Vagina (tissue), 2 donors: Measurements from ENCODE around the gene C1orf87. TPM values are rescaled to one million over a fixed set of nuclear protein-coding genes. Genes with fewer than 3 reads are reported as not detected.

ENCODE experiments used
- DNase-seq, 2 donors: peaks; one replicate each; pipeline ENCODE4 v3.0.0-alpha.2; 2017; ENCODE audit errors: extremely low spot score in 2 of 2
- H3K27ac ChIP-seq: fragments of 200-600 bp; sonication (generic); one replicate; pipeline ENCODE4 v1.5.1; 2019
- H3K27me3 ChIP-seq: fragments of 200-600 bp; sonication (generic); one replicate; pipeline ENCODE4 v1.5.1; 2019
- H3K36me3 ChIP-seq, 2 donors: fragments of 200-600 bp; sonication (generic); one replicate each; pipeline ENCODE4 v1.5.1; 2017 to 2019
- H3K4me1 ChIP-seq: fragments of 200-600 bp; sonication (generic); one replicate; pipeline ENCODE4 v1.5.1; 2019
- H3K4me3 ChIP-seq, 2 donors: fragments of 200-600 bp; sonication (generic); 1 replicate in 1 of 2; 2 replicates in 1 of 2; pipeline ENCODE4 v1.5.1; 2016 to 2019
- H3K9me3 ChIP-seq: fragments of 200-600 bp; sonication (generic); one replicate; pipeline ENCODE4 v1.5.1; 2019
- CTCF ChIP-seq, 3 experiments: fragments of 450-650 bp in 2 of 3; fragments of 200-600 bp in 1 of 3; sonication (generic) in 1 of 3; IDR thresholded peaks; one replicate each; pipeline ENCODE4 v1.5.1; 2017 to 2019; ENCODE audit warnings: antibody characterized with exemption in 3 of 3, mild to moderate bottlenecking in 2 of 3, moderate library complexity in 2 of 3
- POLR2A ChIP-seq, 2 donors: fragments of 450-650 bp; IDR thresholded peaks; one replicate each; pipeline ENCODE4 v1.6.1; 2017; ENCODE audit warnings: antibody characterized with exemption in 2 of 2, mild to moderate bottlenecking in 2 of 2, moderate library complexity in 2 of 2
- POLR2AphosphoS5 ChIP-seq, 2 donors: sonication (generic); formaldehyde crosslinking; IDR thresholded peaks; one replicate each; pipeline ENCODE4 v1.9.0; 2017; ENCODE audit warnings: antibody characterized with exemption in 2 of 2, mild to moderate bottlenecking in 2 of 2, low read depth in 1 of 2; ENCODE audit not compliant: insufficient read depth in 1 of 2
- intact Hi-C: fragments of 100-400 bp; cut with DNase I; formaldehyde crosslinking; loops from one replicate; pipeline ENCODE4 v1.15.1; 2023
- total RNA-seq: library from RNA; depleted of rRNA; stranded (reverse); fragments of >200 nt; gene quantifications from one replicate; pipeline ENCODE4 v1.2.3, GENCODE V29; 2016

Gene C1orf87
- total RNA-seq, 1 donor from 2014 or later, result not detected

- Histone ChIP-seq H3K36me3 (no peaks in the 10 kb centered on the region), H3K4me3 (no peak overlapping the region), H3K27ac (no peak overlapping the region), H3K4me1 (no peaks in the 10 kb centered on the region), H3K9me3 (no peaks in the 10 kb centered on the region), H3K27me3 (no peaks in the 10 kb centered on the region)
- intact Hi-C loops, result no loop called here
- no peak for DNase-seq
- TF ChIP-seq CTCF (IDR thresholded peaks at IDR 0.05), result no peak
- TF ChIP-seq POLR2AphosphoS5 (IDR thresholded peaks at IDR 0.05; ENCODE audit: insufficient read depth in 1 of 2, low read depth in 1 of 2), result no peak
- TF ChIP-seq POLR2A (IDR thresholded peaks at IDR 0.05), result no peak
Measured at GRCh38 chr1:60065199-60065598, 8.4 kb downstream of the C1orf87 start.

- Histone ChIP-seq H3K9me3 (no peaks in the 10 kb centered on the region), H3K4me3 (no peak overlapping the region), H3K27me3 (no peaks in the 10 kb centered on the region), H3K27ac (no peak overlapping the region), H3K36me3 (no peaks in the 10 kb centered on the region), H3K4me1 (no peaks in the 10 kb centered on the region)
- DNase-seq, result no peak
- intact Hi-C loops, result no loop called here
- TF ChIP-seq POLR2AphosphoS5 (IDR thresholded peaks at IDR 0.05; ENCODE audit: insufficient read depth in 1 of 2, low read depth in 1 of 2) (no peak), POLR2A (IDR thresholded peaks at IDR 0.05) (no peak), CTCF (IDR thresholded peaks at IDR 0.05) (no peak)
Measured at GRCh38 chr1:60063561-60063960, 10.0 kb downstream of the C1orf87 start.

DNA sequence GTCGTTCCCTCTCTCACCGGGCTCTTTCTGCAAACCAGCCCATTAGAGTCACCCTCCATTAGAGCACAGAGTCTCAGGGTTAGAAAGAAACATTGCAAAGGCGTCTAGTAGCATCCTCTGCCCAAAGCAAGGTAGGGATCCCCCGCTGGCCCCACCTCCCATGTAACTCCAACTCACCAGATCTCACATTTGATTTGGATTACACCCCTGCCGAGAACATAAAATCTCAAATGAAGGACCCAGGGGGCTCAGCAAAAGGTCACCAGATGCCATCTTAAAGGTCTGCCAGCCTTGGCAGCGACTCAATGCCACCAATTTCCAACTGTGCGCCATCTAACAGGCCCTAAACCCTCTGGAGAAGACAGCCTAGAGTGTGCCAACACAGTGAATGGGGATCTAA is 14.1 kb downstream of the C1orf87 start:
- H3K9me3 ChIP-seq, result no peaks in the 10 kb centered on the region
- intact Hi-C loops, result no loop called here

GRCh38 chr1:60055336-60055735 is 18.2 kb downstream of the C1orf87 start:
- Histone ChIP-seq H3K4me1 (no peaks in the 10 kb centered on the region), H3K9me3 (no peaks in the 10 kb centered on the region), H3K4me3 (no peak overlapping the region), H3K27me3 (no peaks in the 10 kb centered on the region), H3K27ac (no peak overlapping the region), H3K36me3 (no peaks in the 10 kb centered on the region)
- intact Hi-C loops, result no loop called here
- no peak for DNase-seq
- TF ChIP-seq CTCF (IDR thresholded peaks at IDR 0.05) (no peak), POLR2AphosphoS5 (IDR thresholded peaks at IDR 0.05; ENCODE audit: insufficient read depth in 1 of 2, low read depth in 1 of 2) (no peak), POLR2A (IDR thresholded peaks at IDR 0.05) (no peak)

More for the DNA sequence above, 14.1 kb downstream of the C1orf87 start:
- TF ChIP-seq POLR2A (IDR thresholded peaks at IDR 0.05), result no peak
- TF ChIP-seq CTCF (IDR thresholded peaks at IDR 0.05), result no peak
- no peak for TF ChIP-seq POLR2AphosphoS5 (IDR thresholded peaks at IDR 0.05; ENCODE audit: insufficient read depth in 1 of 2, low read depth in 1 of 2)
- no peak overlapping the region for H3K27ac ChIP-seq
- no peak for DNase-seq
- no peaks in the 10 kb centered on the region for H3K36me3 ChIP-seq
- no peaks in the 10 kb centered on the region for H3K27me3 ChIP-seq
- H3K4me1 ChIP-seq, result no peaks in the 10 kb centered on the region
- no peak overlapping the region for H3K4me3 ChIP-seq

DNA sequence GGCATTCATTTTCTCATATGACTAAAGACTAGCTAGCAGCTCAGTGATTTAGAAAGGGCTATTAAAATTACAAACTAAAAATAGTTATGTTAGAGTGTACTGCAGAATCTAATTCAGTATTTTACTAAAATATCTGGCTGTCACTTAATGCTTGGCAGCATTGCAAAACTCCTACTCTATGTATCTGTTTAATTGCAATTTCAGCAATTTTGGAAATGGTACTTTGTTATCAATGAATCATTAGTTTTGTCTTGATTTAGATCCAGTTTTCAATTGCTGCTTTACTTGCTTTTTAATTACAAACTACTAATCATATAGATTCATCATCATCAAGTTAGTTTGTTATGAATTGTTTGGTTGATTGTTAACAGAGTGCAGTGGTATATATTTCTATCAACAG is 19.2 kb downstream of the C1orf87 start:
- TF ChIP-seq POLR2AphosphoS5 (IDR thresholded peaks at IDR 0.05; ENCODE audit: insufficient read depth in 1 of 2, low read depth in 1 of 2) (no peak), CTCF (IDR thresholded peaks at IDR 0.05) (no peak), POLR2A (IDR thresholded peaks at IDR 0.05) (no peak)
- no peaks in the 10 kb centered on the region for H3K9me3 ChIP-seq
- intact Hi-C loops, result no loop called here

More for the DNA sequence above, 19.2 kb downstream of the C1orf87 start:
- DNase-seq, result no peak
- H3K27me3 ChIP-seq, result no peaks in the 10 kb centered on the region
- no peaks in the 10 kb centered on the region for H3K4me1 ChIP-seq
- H3K36me3 ChIP-seq, result no peaks in the 10 kb centered on the region
- H3K27ac ChIP-seq, result no peak overlapping the region
- no peak overlapping the region for H3K4me3 ChIP-seq
